Measurements from ENCODE around the gene SCGN.

DNA sequence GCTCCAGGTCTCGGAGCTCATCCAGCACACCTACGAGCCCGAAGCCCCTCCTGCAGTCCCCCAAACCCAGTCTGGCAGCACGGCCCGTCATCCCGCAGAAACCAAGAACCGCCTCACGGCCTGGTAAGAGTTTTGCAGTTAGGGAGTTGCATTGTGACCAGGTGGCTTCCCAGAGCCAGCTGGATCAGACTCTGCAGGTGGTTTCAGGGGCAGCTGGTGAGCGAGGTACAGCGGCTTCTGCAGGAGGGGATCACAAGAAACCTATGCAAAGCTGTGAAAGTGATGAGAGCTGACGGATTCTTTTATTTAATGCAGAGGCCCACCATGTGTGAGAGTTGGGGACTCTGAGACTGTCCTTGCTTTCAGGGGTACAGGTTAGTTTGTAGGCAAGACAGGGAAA lies 45.9 kb upstream of the SCGN start:
- TF ChIP-seq, protein P1, sequence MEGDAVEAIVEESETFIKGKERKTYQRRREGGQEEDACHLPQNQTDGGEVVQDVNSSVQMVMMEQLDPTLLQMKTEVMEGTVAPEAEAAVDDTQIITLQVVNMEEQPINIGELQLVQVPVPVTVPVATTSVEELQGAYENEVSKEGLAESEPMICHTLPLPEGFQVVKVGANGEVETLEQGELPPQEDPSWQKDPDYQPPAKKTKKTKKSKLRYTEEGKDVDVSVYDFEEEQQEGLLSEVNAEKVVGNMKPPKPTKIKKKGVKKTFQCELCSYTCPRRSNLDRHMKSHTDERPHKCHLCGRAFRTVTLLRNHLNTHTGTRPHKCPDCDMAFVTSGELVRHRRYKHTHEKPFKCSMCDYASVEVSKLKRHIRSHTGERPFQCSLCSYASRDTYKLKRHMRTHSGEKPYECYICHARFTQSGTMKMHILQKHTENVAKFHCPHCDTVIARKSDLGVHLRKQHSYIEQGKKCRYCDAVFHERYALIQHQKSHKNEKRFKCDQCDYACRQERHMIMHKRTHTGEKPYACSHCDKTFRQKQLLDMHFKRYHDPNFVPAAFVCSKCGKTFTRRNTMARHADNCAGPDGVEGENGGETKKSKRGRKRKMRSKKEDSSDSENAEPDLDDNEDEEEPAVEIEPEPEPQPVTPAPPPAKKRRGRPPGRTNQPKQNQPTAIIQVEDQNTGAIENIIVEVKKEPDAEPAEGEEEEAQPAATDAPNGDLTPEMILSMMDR (IDR thresholded peaks at IDR 0.05), result no peak
- TF ChIP-seq RFX5 (IDR thresholded peaks at IDR 0.05) (no peak), EP300 (IDR thresholded peaks at IDR 0.05) (no peak), POLR2A (IDR thresholded peaks at IDR 0.05; ENCODE audit: low read length) (no peak), GATA3 (IDR thresholded peaks at IDR 0.05; ENCODE audit: borderline replicate concordance) (no peak), HDAC2 (IDR thresholded peaks at IDR 0.05) (no peak), MYC (IDR thresholded peaks at IDR 0.05; ENCODE audit: borderline replicate concordance, low read length) (no peak), ZFP36 (IDR thresholded peaks at IDR 0.05; ENCODE audit: borderline replicate concordance, partially characterized antibody) (no peak), TP53 (CRISPR knock-in tag; IDR thresholded peaks at IDR 0.05) (no peak), JUN (IDR thresholded peaks at IDR 0.05) (no peak)
- TF ChIP-seq, protein P2, sequence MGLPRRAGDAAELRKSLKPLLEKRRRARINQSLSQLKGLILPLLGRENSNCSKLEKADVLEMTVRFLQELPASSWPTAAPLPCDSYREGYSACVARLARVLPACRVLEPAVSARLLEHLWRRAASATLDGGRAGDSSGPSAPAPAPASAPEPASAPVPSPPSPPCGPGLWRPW (IDR thresholded peaks at IDR 0.05), result no peak
- TF ChIP-seq, protein P3, sequence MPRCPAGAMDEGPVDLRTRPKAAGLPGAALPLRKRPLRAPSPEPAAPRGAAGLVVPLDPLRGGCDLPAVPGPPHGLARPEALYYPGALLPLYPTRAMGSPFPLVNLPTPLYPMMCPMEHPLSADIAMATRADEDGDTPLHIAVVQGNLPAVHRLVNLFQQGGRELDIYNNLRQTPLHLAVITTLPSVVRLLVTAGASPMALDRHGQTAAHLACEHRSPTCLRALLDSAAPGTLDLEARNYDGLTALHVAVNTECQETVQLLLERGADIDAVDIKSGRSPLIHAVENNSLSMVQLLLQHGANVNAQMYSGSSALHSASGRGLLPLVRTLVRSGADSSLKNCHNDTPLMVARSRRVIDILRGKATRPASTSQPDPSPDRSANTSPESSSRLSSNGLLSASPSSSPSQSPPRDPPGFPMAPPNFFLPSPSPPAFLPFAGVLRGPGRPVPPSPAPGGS (IDR thresholded peaks at IDR 0.05), result no peak
- TF ChIP-seq, protein P4, sequence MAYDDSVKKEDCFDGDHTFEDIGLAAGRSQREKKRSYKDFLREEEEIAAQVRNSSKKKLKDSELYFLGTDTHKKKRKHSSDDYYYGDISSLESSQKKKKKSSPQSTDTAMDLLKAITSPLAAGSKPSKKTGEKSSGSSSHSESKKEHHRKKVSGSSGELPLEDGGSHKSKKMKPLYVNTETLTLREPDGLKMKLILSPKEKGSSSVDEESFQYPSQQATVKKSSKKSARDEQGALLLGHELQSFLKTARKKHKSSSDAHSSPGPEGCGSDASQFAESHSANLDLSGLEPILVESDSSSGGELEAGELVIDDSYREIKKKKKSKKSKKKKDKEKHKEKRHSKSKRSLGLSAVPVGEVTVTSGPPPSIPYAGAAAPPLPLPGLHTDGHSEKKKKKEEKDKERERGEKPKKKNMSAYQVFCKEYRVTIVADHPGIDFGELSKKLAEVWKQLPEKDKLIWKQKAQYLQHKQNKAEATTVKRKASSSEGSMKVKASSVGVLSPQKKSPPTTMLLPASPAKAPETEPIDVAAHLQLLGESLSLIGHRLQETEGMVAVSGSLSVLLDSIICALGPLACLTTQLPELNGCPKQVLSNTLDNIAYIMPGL (CRISPR knock-in tag; IDR thresholded peaks at IDR 0.05; ENCODE audit: borderline replicate concordance), result no peak
- TF ChIP-seq, protein P5, sequence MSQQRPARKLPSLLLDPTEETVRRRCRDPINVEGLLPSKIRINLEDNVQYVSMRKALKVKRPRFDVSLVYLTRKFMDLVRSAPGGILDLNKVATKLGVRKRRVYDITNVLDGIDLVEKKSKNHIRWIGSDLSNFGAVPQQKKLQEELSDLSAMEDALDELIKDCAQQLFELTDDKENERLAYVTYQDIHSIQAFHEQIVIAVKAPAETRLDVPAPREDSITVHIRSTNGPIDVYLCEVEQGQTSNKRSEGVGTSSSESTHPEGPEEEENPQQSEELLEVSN (IDR thresholded peaks at IDR 0.05; ENCODE audit: borderline replicate concordance, low read depth), result no peak
